NCI-H460 (cell line): ENCODE data around the gene DMPK. TPM values are rescaled to one million over a fixed set of nuclear protein-coding genes. Genes with fewer than 3 reads are reported as not detected.
"Not testable (repeated sequence)": the region's sequence is repeated elsewhere in the genome, so short reads cannot be mapped to it uniquely, and the experiment has no call there.

Experiments used
- DNase-seq: peaks from one replicate; pipeline ENCODE4 v3.0.0-alpha.2; 2016; ENCODE audit warnings: low read depth; ENCODE audit errors: extremely low read depth
- total RNA-seq: library from RNA; depleted of rRNA; stranded (reverse); fragments of >200 nt; shearing (Covaris generic); gene quantifications from 2 replicates; pipeline ENCODE4 v1.2.3, GENCODE V29; 2014; rRNA removed

Gene DMPK
- total RNA-seq, 1 experiment from 2014 or later, result 10.6 TPM

DNA sequence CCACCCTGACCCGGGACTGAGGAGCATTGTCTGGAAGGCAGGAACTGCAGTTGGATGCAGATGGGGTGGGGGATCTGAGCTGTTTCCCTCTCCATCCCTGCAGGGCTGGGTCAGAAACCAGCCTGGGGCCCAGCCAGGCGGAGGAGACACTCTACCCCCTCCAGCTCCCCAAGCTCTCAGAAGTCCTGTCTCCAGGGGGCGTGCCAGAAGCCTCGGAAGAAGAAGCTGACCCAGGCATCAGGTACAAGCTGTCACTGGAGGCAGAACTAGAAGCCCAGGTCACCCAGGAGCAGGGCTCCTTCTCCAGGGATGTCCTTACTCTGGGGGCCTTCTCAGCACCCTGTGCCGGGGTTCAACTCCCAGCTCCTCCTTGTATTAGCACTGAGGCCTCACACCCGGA lies 28.7 kb downstream of the DMPK start:
- DNase-seq, result no peak

DNA sequence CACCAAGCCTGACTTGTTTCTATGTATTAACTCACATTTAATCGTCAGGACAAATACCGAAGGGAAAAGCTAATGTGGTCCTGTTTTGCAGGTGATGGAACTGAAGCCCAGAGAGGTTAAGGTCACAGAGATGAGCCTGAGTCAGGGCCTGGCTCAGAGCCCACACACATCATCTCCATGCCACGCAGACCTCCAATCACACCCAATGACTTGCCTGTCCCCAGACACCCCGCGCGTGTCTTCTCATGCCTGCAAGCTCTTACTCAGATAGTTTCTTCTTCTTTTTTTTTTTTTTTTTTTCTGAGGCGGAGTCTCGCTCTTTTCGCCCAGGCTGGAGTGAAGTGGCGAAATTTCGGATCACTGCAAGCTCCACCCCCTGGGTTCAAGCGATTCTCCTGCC lies 29.7 kb downstream of the DMPK start:
- no peak for DNase-seq

- DNase-seq, result not testable (repeated sequence)
Measured at GRCh38 chr19:45751483-45751882, 30.8 kb downstream of the DMPK start.

DNA sequence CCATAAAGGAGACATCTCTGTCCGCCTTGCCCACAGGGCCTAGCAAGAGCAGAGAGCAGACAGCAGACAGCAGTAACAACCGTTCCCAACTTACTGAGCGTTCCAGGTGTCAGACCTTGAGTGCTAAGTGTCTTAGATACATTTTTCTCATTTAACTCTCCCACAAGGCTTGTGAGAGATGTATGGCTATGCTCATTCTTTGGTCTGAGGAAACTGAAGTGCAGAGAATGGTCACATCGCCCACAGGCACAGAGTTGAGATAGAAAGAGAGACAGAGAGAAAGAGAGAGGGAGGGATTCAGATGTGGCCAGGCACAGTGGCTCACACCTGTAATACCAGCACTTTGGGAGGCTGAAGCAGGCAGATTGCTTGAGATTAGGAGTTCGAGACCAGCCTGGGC lies 34.8 kb downstream of the DMPK start:
- no peak for DNase-seq

DNA sequence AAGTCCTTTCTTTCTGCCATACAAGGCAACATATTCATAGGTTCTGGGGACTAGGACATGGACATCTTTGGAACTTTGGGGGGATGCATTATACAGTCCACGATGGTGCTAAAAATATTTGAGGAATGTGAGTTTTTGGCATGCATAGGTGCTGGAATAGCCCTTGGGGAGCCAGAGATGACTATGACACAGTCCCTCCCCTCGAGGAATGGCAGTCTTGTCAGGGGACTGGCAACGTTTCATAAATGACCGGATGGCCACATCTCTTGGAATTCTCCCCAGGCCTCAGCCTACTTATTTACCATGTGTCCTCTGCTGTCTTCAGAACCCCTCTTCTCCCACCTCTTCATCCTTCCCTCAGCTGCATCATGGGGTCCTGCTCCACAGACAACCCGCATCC lies 35.4 kb downstream of the DMPK start:
- DNase-seq, result no peak

GRCh38 chr19:45745606-45746005 lies 36.7 kb downstream of the DMPK start:
- DNase-seq, result no peak

GRCh38 chr19:45742969-45743368 lies 39.3 kb downstream of the DMPK start:
- no peak for DNase-seq

DNA sequence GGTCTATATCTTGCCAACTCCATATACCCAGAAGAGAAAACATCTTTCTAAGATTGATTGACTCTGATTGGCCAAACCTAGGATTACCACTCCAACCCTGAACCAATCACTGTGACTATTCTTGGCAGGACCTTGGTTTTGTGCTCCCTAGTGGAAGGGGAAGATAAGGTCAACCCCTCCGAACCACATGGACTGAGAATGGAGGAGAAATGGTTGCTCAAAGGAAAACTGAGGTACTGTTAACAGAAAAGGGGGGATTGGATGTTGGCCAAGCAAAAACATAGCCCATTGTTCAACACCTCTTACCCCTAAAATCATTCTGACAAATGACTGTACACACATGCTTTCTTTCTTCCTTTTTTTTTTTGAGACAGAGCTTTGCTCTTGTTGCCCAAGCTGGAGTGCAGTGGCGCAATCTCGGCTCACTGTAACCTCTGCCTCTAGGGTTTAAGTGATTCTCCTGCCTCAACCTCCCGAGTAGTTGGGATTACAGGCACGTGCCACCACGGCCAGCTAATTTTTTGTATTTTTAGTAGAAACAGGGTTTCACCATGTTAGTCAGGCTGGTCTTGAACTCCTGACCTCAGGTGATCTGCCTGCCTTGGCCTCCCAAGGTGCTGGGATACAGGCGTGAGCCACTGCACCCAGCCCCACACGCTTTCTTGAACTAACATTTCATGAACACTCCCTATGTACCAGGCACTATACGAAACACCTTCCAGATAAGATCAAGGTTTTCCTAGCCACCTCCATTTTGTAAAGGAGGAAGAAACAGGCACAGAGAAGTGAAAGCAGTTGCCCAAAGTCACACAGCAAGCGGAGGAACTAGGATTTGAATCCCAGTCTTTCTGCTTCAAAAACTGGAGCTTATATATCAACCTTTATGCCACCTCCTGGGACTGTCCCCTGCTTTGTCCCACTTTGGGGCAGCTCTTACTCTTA lies 42.5 kb downstream of the DMPK start:
- no peak for DNase-seq

GRCh38 chr19:45733160-45733810 lies 49.0 kb downstream of the DMPK start, which contains the start of gene MEIOSIN:
TSS of gene MEIOSIN (plus strand) at chr19:45733439. CDS start at chr19:45735377, 1,938 bp downstream.
- DNase-seq, result no peak

- DNase-seq, result peak; percentile 96
Measured at GRCh38 chr19:45730368-45731288, 51.7 kb downstream of the DMPK start, which contains the start of gene FBXO46. TSS of gene FBXO46 (minus strand) at chr19:45730896. CDS start at chr19:45713495, 17,401 bp downstream.

- no peak for DNase-seq
Measured at GRCh38 chr19:45729800-45730290, 52.4 kb downstream of the DMPK start.

- DNase-seq, result not testable (repeated sequence)
Measured at GRCh38 chr19:45728683-45729082, 53.6 kb downstream of the DMPK start.

DNA sequence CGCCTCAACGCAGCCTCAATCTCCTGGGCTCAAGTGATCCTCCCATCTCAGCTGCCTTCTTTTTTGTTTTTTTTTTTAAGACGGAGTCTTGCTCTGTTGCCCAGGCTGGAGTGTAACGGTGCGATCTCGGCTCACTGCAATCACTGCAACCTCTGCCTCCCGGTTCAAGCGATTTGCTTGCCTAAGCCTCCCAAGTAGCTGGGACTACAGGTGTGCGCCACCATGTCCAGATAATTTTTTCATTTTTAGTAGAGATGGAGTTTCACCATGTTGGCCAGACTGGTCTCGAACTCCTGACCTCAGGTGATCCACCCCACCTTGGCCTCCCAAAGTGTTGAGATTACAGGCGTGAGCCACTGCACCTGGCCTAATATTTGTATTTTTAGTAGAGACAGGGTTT lies 62.2 kb downstream of the DMPK start:
- DNase-seq, result not testable (repeated sequence)

Other genes starting within 250 kb of the DMPK start
- 6.0 and 6.3 TPM in 2 replicates for gene OPA3, start 197.7 kb downstream of the DMPK start, total RNA-seq
- gene GPR4, start 180.3 kb downstream of the DMPK start, total RNA-seq, result 0.09 and 0.57 TPM in 2 replicates
- 19.1 and 21.4 TPM in 2 replicates for gene EML2, start 143.1 kb downstream of the DMPK start, total RNA-seq
- gene GIPR, start 114.3 kb downstream of the DMPK start, total RNA-seq, result 0.69 and 1.1 TPM in 2 replicates
- gene SNRPD2, start 90.5 kb downstream of the DMPK start, total RNA-seq, result 213 and 246 TPM in 2 replicates
- 6.3 and 6.6 TPM in 2 replicates for gene QPCTL, start 89.8 kb downstream of the DMPK start, total RNA-seq
- 9.8 and 11.5 TPM in 2 replicates for gene FBXO46, start 51.6 kb downstream of the DMPK start, total RNA-seq
- gene MEIOSIN, start 49.1 kb downstream of the DMPK start, total RNA-seq, result not detected in 2 replicates
- gene SIX5, start 13.2 kb downstream of the DMPK start, total RNA-seq, result 10.3 and 13.3 TPM in 2 replicates
- gene DMWD, start 10.4 kb upstream of the DMPK start, total RNA-seq, result 21.2 and 21.9 TPM in 2 replicates
- gene RSPH6A, start 32.8 kb upstream of the DMPK start, total RNA-seq, result 0.05 TPM in 1 of 2 replicates, not detected in the other
- gene SYMPK, start 80.7 kb upstream of the DMPK start, total RNA-seq, result 26.6 and 27.8 TPM in 2 replicates
- 0.14 TPM in 1 of 2 replicates, not detected in the other for gene FOXA3, start 81.8 kb upstream of the DMPK start, total RNA-seq
- gene IRF2BP1, start 103.7 kb upstream of the DMPK start, total RNA-seq, result 19.2 and 19.7 TPM in 2 replicates
- gene MYPOP, start 120.1 kb upstream of the DMPK start, total RNA-seq, result 1.2 and 2.7 TPM in 2 replicates
- gene NANOS2, start 132.3 kb upstream of the DMPK start, total RNA-seq, result not detected in 2 replicates
- gene NOVA2, start 191.4 kb upstream of the DMPK start, total RNA-seq, result 0.06 TPM in 1 of 2 replicates, not detected in the other
- 1.5 and 3.7 TPM in 2 replicates for gene CCDC61, start 213.0 kb upstream of the DMPK start, total RNA-seq
- not detected in 2 replicates for gene PGLYRP1, start 240.6 kb upstream of the DMPK start, total RNA-seq